ENCODE measurements around the gene CEBPA. TPM values are rescaled to one million over a fixed set of nuclear protein-coding genes. Genes with fewer than 3 reads are reported as not detected.

Gene CEBPA
- total RNA-seq, 1 experiment from 2014 or later = 1.2 TPM

DNA sequence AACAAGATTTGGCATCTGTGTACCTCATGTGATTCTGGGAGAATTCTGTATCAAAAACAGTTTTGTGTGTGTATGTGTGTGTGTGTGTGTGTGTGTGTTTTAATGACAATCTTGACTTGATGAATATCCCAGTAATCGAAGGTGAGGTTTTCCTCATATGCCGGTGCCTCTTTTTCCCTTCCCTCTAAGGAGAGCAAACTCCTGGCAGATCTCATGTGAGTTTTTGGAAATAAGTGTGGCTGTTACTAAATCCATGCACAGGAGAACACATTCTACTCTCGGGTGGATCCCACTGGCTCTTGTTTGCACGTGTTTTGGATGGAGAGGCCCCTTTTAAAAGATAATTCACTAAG, 42.2 kb upstream of the CEBPA start:
- CTCF ChIA-PET = no interaction called here
- no TSS peak for BruUV-seq (replicated peaks)
- TF ChIP-seq, protein P1, sequence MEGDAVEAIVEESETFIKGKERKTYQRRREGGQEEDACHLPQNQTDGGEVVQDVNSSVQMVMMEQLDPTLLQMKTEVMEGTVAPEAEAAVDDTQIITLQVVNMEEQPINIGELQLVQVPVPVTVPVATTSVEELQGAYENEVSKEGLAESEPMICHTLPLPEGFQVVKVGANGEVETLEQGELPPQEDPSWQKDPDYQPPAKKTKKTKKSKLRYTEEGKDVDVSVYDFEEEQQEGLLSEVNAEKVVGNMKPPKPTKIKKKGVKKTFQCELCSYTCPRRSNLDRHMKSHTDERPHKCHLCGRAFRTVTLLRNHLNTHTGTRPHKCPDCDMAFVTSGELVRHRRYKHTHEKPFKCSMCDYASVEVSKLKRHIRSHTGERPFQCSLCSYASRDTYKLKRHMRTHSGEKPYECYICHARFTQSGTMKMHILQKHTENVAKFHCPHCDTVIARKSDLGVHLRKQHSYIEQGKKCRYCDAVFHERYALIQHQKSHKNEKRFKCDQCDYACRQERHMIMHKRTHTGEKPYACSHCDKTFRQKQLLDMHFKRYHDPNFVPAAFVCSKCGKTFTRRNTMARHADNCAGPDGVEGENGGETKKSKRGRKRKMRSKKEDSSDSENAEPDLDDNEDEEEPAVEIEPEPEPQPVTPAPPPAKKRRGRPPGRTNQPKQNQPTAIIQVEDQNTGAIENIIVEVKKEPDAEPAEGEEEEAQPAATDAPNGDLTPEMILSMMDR (IDR thresholded peaks at IDR 0.05; ENCODE audit: unreplicated experiment) = no peak
- intact Hi-C loops (cut with micrococcal nuclease; ENCODE audit: unreplicated experiment) = no loop called here
- H3K27me3 Mint-ChIP-seq (ENCODE audit: unreplicated experiment) = peaks cover 99% of the 10 kb centered on the region
- no peak for DNase-seq
- H3K4me1 Mint-ChIP-seq (ENCODE audit: low read depth, unreplicated experiment) = no peaks in the 10 kb centered on the region
- no peaks in the 10 kb centered on the region for H3K36me3 Mint-ChIP-seq (ENCODE audit: insufficient read depth, unreplicated experiment)
- H3K9me3 Mint-ChIP-seq (ENCODE audit: low read depth, unreplicated experiment) = no peaks in the 10 kb centered on the region
- H3K4me3 Mint-ChIP-seq (ENCODE audit: low read depth, unreplicated experiment) = no peak overlapping the region
- H3K27ac Mint-ChIP-seq (ENCODE audit: unreplicated experiment) = no peak overlapping the region

DNA sequence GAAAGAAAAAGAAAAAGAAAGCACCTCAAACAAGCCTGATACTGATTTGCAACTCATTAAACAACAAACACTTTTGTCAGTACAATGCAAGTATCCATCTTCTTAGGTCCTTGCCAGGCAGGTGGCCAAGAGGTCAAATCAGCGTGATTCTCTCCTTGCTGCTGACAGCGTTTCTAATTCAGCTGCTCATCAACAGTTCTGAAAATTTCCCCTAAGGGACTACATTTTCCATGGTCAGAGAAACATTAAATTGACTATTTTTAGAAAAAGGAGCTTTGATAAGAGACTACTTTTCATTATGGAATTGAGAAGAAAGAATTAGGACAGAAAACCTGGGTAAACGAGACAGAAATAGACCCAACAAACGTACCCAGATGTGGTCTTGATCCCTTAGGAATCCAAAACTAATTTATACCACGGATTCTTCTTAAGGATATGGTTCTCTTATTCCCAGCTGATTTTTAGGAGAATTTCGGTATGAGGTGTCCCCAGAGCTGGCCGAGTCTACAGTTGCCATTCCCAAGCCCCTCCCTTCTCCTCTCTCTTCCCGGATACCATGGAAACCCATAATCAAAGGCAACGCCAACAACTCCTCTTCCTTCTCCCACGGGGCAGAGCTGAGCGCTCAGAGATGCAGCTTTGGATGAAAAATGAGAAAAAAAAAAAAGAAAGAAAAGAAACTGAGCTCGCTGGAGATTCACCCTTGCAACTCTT, 41.7 kb upstream of the CEBPA start:
- BruUV-seq (replicated peaks) = no TSS peak
- Mint-ChIP-seq H3K9me3 (ENCODE audit: low read depth, unreplicated experiment) (no peaks in the 10 kb centered on the region), H3K27me3 (ENCODE audit: unreplicated experiment) (peaks cover 99% of the 10 kb centered on the region), H3K27ac (ENCODE audit: unreplicated experiment) (no peak overlapping the region), H3K36me3 (ENCODE audit: insufficient read depth, unreplicated experiment) (no peaks in the 10 kb centered on the region), H3K4me1 (ENCODE audit: low read depth, unreplicated experiment) (no peaks in the 10 kb centered on the region), H3K4me3 (ENCODE audit: low read depth, unreplicated experiment) (no peak overlapping the region)
- TF ChIP-seq, protein P1 (IDR thresholded peaks at IDR 0.05; ENCODE audit: unreplicated experiment) = no peak
- intact Hi-C loops (cut with micrococcal nuclease; ENCODE audit: unreplicated experiment) = no loop called here
- no peak for DNase-seq
- CTCF ChIA-PET = no interaction called here

DNA sequence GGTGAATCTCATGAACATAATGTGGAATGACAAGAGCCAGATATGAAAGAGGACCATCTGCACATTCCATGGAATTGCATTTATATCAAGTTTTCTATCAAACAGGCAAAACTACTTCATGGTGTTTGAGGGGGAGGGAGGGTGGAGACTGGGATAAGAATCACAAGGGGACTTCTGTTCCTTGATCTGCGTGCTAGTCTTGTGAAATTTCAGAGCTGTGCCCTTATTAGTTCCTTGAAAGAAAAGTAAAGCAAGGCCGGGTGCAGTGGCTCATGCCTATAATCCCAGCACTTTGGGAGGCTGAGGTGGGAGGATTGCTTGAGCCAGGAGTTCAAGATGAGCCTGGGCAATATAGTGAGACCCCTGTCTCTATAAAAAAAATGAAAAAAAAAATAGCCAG, 41.0 kb upstream of the CEBPA start:
- H3K4me3 Mint-ChIP-seq (ENCODE audit: low read depth, unreplicated experiment) = no peak overlapping the region
- H3K9me3 Mint-ChIP-seq (ENCODE audit: low read depth, unreplicated experiment) = no peaks in the 10 kb centered on the region
- H3K4me1 Mint-ChIP-seq (ENCODE audit: low read depth, unreplicated experiment) = no peaks in the 10 kb centered on the region
- peaks cover 99% of the 10 kb centered on the region for H3K27me3 Mint-ChIP-seq (ENCODE audit: unreplicated experiment)
- DNase-seq = no peak
- intact Hi-C loops (cut with micrococcal nuclease; ENCODE audit: unreplicated experiment) = no loop called here
- no peaks in the 10 kb centered on the region for H3K36me3 Mint-ChIP-seq (ENCODE audit: insufficient read depth, unreplicated experiment)
- TF ChIP-seq, protein P1 (IDR thresholded peaks at IDR 0.05; ENCODE audit: unreplicated experiment) = no peak
- CTCF ChIA-PET = no interaction called here
- no TSS peak for BruUV-seq (replicated peaks)
- H3K27ac Mint-ChIP-seq (ENCODE audit: unreplicated experiment) = no peak overlapping the region

DNA sequence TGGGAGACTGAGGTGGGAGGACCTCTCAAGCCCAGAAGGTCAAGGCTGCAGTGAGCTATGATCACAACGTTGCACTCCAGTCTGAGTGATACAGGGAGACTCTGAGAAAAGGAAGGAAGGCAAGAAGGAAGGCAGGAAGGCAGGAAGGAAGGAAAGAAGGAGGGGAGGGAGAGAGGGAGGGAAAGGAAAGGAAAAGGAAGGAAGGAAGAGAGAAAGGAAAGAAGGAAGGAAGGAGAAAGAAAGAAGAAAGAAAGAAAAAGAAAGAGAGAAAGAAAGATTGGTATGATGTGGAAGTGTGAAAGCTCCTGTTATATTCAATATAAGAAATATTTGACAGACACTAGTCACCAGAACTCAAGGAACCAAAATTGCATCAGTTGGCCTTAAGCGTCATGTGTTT, 38.7 kb upstream of the CEBPA start:
- Mint-ChIP-seq H3K9me3 (ENCODE audit: low read depth, unreplicated experiment) (no peaks in the 10 kb centered on the region), H3K36me3 (ENCODE audit: insufficient read depth, unreplicated experiment) (no peaks in the 10 kb centered on the region), H3K4me3 (ENCODE audit: low read depth, unreplicated experiment) (no peak overlapping the region), H3K4me1 (ENCODE audit: low read depth, unreplicated experiment) (no peaks in the 10 kb centered on the region), H3K27me3 (ENCODE audit: unreplicated experiment) (peaks cover 91% of the 10 kb centered on the region), H3K27ac (ENCODE audit: unreplicated experiment) (no peak overlapping the region)
- intact Hi-C loops (cut with micrococcal nuclease; ENCODE audit: unreplicated experiment) = no loop called here
- CTCF ChIA-PET = interaction anchor here (0.6 kb wide), 2 partner anchors 8 to 1320 kb away, joined by 4 to 5 read pairs; no protein-coding TSS in a partner anchor
- no TSS peak for BruUV-seq (replicated peaks)
- TF ChIP-seq, protein P1 (IDR thresholded peaks at IDR 0.05; ENCODE audit: unreplicated experiment) = no peak
- no peak for DNase-seq
